ENCODE data around the gene ARG2.

GRCh38 chr14:67574806-67575205 lies 44.9 kb upstream of the ARG2 start:
- TF ChIP-seq CTCF (IDR thresholded peaks at IDR 0.05 in 8 of 11, conservative IDR thresholded peaks at IDR 0.05 in 3 of 11) (no peak), POLR2A (IDR thresholded peaks at IDR 0.05) (no peak), POLR2AphosphoS5 (IDR thresholded peaks at IDR 0.05) (no peak)
